Nephron progenitor cell (in vitro differentiated cells): ENCODE measurements around the gene MAP2K5.
A peak's percentile ranks its signal among the peaks of the same experiment; 100 is the strongest.

Experiments
- DNase-seq: peaks from one replicate; pipeline ENCODE4 v3.0.0; 2021
- H3K27ac Mint-ChIP-seq: 2 replicates; pipeline ENCODE4 v1.8.0; 2021; ENCODE audit warnings: mild to moderate bottlenecking, moderate library complexity, mixed read lengths
- H3K27me3 Mint-ChIP-seq: 2 replicates; pipeline ENCODE4 v1.8.0; 2021; ENCODE audit warnings: mild to moderate bottlenecking, low read depth, mixed read lengths; ENCODE audit not compliant: poor library complexity
- H3K36me3 Mint-ChIP-seq: 2 replicates; pipeline ENCODE4 v1.8.0; 2021; ENCODE audit warnings: low read depth, mixed read lengths
- H3K4me1 Mint-ChIP-seq: 2 replicates; pipeline ENCODE4 v1.8.0; 2021; ENCODE audit warnings: mixed read lengths
- H3K4me3 Mint-ChIP-seq: 2 replicates; pipeline ENCODE4 v1.8.0; 2021; ENCODE audit warnings: mild to moderate bottlenecking, moderate library complexity, mixed read lengths
- H3K9me3 Mint-ChIP-seq: 2 replicates; pipeline ENCODE4 v1.8.0; 2021; ENCODE audit warnings: mild to moderate bottlenecking, moderate library complexity, mixed read lengths
- TF ChIP-seq, protein P1 (sequence below): fragments of 200-600 bp; sonication (generic); IDR thresholded peaks from 2 replicates; pipeline ENCODE4 v1.5.0; 2021; ENCODE audit warnings: antibody characterized with exemption

MAP2K5 gene

DNA sequence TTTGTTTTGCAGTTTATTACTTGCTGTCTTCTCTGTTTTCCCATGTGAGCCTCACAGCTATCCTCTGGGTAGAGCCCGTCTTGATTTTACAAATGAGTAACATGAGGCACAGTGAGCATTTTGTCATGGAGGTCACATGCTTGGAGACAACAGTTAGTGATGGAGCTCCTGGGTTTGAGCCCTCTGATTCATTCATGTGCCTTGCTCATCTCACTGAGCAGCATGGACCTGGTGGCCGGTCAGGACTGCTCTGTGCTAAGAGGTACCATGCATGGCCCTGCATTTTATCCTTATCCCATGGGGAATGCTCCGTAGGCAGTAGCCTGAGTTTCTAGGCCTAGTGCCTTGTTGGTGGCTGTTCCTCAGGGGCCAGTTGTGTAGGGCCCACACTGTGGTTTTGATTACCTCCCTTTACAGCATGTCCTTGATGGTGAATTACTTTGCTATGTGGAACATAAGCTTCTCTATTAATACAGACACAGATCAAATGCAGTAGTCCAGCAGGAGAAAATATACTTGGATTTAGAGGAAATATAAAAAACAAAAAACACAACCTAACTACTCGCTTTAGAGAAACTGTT is 35.6 kb downstream of the MAP2K5 start:
- Mint-ChIP-seq H3K27ac (no peak overlapping the region), H3K36me3 (peaks cover 20% of the 10 kb centered on the region), H3K9me3 (no peaks in the 10 kb centered on the region), H3K27me3 (no peaks in the 10 kb centered on the region), H3K4me3 (no peak overlapping the region), H3K4me1 (peaks cover 46% of the 10 kb centered on the region)
- TF ChIP-seq, protein P1, sequence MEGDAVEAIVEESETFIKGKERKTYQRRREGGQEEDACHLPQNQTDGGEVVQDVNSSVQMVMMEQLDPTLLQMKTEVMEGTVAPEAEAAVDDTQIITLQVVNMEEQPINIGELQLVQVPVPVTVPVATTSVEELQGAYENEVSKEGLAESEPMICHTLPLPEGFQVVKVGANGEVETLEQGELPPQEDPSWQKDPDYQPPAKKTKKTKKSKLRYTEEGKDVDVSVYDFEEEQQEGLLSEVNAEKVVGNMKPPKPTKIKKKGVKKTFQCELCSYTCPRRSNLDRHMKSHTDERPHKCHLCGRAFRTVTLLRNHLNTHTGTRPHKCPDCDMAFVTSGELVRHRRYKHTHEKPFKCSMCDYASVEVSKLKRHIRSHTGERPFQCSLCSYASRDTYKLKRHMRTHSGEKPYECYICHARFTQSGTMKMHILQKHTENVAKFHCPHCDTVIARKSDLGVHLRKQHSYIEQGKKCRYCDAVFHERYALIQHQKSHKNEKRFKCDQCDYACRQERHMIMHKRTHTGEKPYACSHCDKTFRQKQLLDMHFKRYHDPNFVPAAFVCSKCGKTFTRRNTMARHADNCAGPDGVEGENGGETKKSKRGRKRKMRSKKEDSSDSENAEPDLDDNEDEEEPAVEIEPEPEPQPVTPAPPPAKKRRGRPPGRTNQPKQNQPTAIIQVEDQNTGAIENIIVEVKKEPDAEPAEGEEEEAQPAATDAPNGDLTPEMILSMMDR = no peak
- no peak for DNase-seq

DNA sequence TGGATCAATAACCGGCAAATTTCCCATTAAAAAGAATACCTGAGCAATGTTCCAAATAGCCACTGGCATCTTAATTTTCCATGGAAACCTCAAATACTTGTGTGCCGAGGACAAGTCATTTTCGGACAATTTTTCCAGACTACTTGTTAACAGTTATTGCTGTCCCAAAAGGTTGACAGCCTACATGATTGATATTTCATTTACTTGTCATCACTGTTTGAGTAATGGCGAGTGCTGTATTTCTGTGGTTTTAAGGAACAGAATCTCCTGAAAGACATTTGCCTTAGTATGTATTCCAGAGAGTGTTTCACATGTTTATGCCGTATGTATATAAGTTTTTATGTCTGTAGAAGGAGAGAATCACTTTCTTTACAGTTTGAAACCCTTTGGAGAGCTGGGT is 36.7 kb downstream of the MAP2K5 start:
- DNase-seq = no peak
- TF ChIP-seq, protein P1 = no peak
- H3K27ac Mint-ChIP-seq = no peak overlapping the region
- peaks cover 43% of the 10 kb centered on the region for H3K4me1 Mint-ChIP-seq
- H3K9me3 Mint-ChIP-seq = no peaks in the 10 kb centered on the region
- H3K4me3 Mint-ChIP-seq = no peak overlapping the region
- H3K27me3 Mint-ChIP-seq = no peaks in the 10 kb centered on the region
- H3K36me3 Mint-ChIP-seq = peaks cover 19% of the 10 kb centered on the region

DNA sequence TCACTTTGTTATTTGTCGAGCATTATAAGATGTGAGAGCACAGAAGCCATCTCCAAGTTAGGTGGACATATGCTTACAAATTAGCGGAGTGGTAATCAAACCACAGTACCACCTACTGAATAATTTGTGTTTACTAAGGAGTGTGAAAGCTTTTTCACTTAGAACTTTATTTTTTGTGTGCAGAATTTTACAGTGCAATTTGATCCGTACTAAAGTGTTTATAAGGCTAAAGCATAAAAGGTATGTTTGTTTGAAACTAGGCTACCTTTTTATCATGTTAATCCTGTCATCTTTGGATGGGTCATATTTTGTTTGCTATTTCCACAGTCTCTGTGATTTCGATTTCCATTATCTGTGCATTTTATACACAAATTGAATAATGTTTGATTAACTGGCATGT is 37.5 kb downstream of the MAP2K5 start:
- H3K36me3 Mint-ChIP-seq = peaks cover 25% of the 10 kb centered on the region

DNA sequence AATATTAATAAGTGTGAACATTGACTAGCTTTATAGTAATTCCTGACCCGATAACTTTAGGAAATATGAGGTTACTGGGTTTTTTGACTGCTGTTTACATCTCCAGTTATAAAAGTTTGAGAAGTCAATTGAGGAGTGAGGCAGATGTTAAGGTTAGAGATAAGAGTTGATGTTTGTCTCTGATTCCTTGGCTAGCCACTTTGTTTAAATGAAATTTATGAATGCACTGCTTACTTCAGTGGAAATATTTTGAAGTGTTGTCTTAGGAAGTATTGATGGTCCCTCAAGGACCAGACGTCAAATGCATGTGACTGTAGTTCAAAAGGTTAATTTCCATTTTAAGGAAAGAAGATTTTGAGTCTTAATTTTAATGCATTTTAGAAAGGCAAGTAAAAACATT is 41.7 kb downstream of the MAP2K5 start:
- Mint-ChIP-seq H3K4me1 (peaks cover 47% of the 10 kb centered on the region), H3K36me3 (peaks cover 50% of the 10 kb centered on the region), H3K4me3 (no peak overlapping the region), H3K27me3 (no peaks in the 10 kb centered on the region), H3K27ac (no peak overlapping the region), H3K9me3 (no peaks in the 10 kb centered on the region)
- TF ChIP-seq, protein P1 = no peak
- DNase-seq = no peak

More for the DNA sequence above, 37.5 kb downstream of the MAP2K5 start:
- no peaks in the 10 kb centered on the region for H3K27me3 Mint-ChIP-seq
- no peak overlapping the region for H3K27ac Mint-ChIP-seq
- DNase-seq = no peak
- no peaks in the 10 kb centered on the region for H3K9me3 Mint-ChIP-seq
- H3K4me1 Mint-ChIP-seq = peaks cover 43% of the 10 kb centered on the region
- TF ChIP-seq, protein P1 = no peak
- no peak overlapping the region for H3K4me3 Mint-ChIP-seq

DNA sequence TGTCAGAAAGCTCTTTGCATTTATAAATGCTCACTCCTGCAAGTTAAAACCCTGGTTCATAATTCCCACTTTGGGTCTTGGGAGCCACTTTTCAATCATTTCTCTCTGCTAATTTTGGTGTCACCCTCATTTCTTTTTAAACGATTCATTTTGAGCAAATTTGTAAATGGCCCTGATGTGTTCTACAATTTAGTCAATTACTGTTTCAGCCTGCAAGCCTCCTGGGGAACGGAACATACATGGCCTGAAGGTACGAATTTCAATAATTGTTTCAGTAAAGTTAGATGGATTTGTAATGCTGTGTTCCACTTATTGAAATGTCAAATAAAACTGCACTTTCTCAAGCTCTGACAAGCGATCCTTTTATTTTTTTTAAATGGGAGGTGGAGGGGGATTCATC is 43.2 kb downstream of the MAP2K5 start:
- H3K27me3 Mint-ChIP-seq = no peaks in the 10 kb centered on the region
- peaks cover 50% of the 10 kb centered on the region for H3K36me3 Mint-ChIP-seq
- DNase-seq = no peak
- H3K27ac Mint-ChIP-seq = no peak overlapping the region
- TF ChIP-seq, protein P1 = no peak
- H3K9me3 Mint-ChIP-seq = no peaks in the 10 kb centered on the region
- no peak overlapping the region for H3K4me3 Mint-ChIP-seq
- peaks cover 62% of the 10 kb centered on the region for H3K4me1 Mint-ChIP-seq

DNA sequence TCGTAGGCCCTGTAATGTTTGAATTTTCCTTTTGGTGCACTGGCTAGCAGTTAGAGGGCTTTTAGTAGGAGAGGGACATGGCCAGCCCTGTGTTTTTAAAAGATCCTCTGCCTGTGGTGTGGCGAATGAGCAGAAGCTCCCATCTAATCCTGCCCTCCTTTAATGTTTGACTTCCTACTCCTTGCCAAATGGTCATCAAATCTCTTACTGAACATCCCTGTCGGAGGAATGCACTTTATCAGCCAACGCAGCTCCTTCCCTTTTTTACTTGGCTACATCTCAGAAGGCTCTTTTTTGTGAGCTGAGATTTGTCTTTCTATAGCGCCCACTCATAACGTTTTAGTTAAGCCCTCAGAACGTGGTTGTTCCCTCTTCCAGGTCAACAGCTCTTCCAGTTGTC is 44.8 kb downstream of the MAP2K5 start:
- H3K9me3 Mint-ChIP-seq = no peaks in the 10 kb centered on the region
- H3K27ac Mint-ChIP-seq = peak overlapping the region; percentile 73
- H3K27me3 Mint-ChIP-seq = no peaks in the 10 kb centered on the region
- H3K4me1 Mint-ChIP-seq = peaks cover 67% of the 10 kb centered on the region
- H3K4me3 Mint-ChIP-seq = peak overlapping the region; percentile 14
- DNase-seq = no peak
- H3K36me3 Mint-ChIP-seq = peaks cover 46% of the 10 kb centered on the region
- TF ChIP-seq, protein P1 = no peak
